H1 (cell line): ENCODE results near the gene BTBD7. TPM values are rescaled to one million over a fixed set of nuclear protein-coding genes. Genes with fewer than 3 reads are reported as not detected.

Source experiments
- CTCF ChIA-PET: fragments of 300-600 bp; sonication (Branson Sonifier 250); formaldehyde crosslinking; loops from one replicate; lab custom pipeline; 2021; ENCODE audit not compliant: partially characterized antibody; lab: Charles Lee
- POLR2A ChIA-PET: fragments of 300-600 bp; sonication (Branson Sonifier 250); formaldehyde crosslinking; loops from one replicate; lab custom pipeline; 2021; ENCODE audit warnings: inconsistent platforms; ENCODE audit not compliant: partially characterized antibody; lab: Charles Lee
- DNase-seq, 2 experiments: peaks; one replicate each; pipeline versions ENCODE4 v3.0.0 to v3.0.0-alpha.2; 2010 to 2022; ENCODE audit warnings: low spot score in 2 of 2, low read depth in 1 of 2, mixed read lengths in 1 of 2
- FAIRE-seq: peaks from 2 replicates; lab custom pipeline; 2011; peaks lifted over from hg19 to GRCh38; lab: Jason Lieb, UNC
- H2AFZ ChIP-seq: 2 replicates; pipeline ENCODE4 v1.8.1; 2012; ENCODE audit warnings: low read length, inconsistent platforms
- H2AK5ac ChIP-seq: 2 replicates; pipeline ENCODE4 v1.6.1; 2013; ENCODE audit warnings: low read depth, low read length
- H2BK120ac ChIP-seq: replicated peaks from 2 replicates; pipeline ENCODE3; 2013; ENCODE audit warnings: low read depth, low read length, inconsistent platforms
- H2BK12ac ChIP-seq: 2 replicates; pipeline ENCODE4 v1.6.1; 2013; ENCODE audit warnings: low read depth, low read length
- H2BK15ac ChIP-seq: 2 replicates; pipeline ENCODE4 v1.6.1; 2013; ENCODE audit warnings: low read length
- H2BK20ac ChIP-seq: 2 replicates; pipeline ENCODE4 v1.6.1; 2013; ENCODE audit warnings: low read length
- H2BK5ac ChIP-seq: 2 replicates; pipeline ENCODE4 v1.6.1; 2013; ENCODE audit warnings: low read depth, low read length
- H3K14ac ChIP-seq: 2 replicates; pipeline ENCODE4 v1.6.1; 2013; ENCODE audit warnings: inconsistent platforms; ENCODE audit not compliant: insufficient read length
- H3K18ac ChIP-seq: 2 replicates; pipeline ENCODE4 v1.6.1; 2013; ENCODE audit warnings: low read length; ENCODE audit errors: extremely low read depth
- H3K23ac ChIP-seq: 2 replicates; pipeline ENCODE4 v1.6.1; 2013; ENCODE audit warnings: inconsistent platforms; ENCODE audit not compliant: insufficient read length
- H3K23me2 ChIP-seq: 2 replicates; pipeline ENCODE4 v1.6.1; 2013; ENCODE audit warnings: low read depth, low read length
- H3K27ac ChIP-seq: 2 replicates; pipeline ENCODE4 v1.6.1; 2011; ENCODE audit warnings: low read depth, low read length, inconsistent platforms
- H3K27me3 ChIP-seq, 4 experiments: replicated peaks in 1 of 4; 1 replicate in 1 of 4; 2 replicates in 3 of 4; pipeline versions ENCODE4 v1.6.1 to v1.8.1; 2011 to 2013; ENCODE audit warnings: low read length in 3 of 4, mild to moderate bottlenecking in 3 of 4, inconsistent platforms in 2 of 4, mixed read lengths in 2 of 4, moderate library complexity in 1 of 4; ENCODE audit not compliant: control insufficient read depth in 3 of 4, insufficient read depth in 3 of 4; ENCODE audit errors: extremely low read depth in 1 of 4
- H3K36me3 ChIP-seq, 4 experiments: 2 replicates each; pipeline versions ENCODE4 v1.6.1 to v1.8.1; 2011 to 2013; ENCODE audit warnings: mild to moderate bottlenecking in 4 of 4, low read length in 3 of 4, moderate library complexity in 2 of 4, control low read depth in 1 of 4, inconsistent platforms in 1 of 4; ENCODE audit not compliant: insufficient read depth in 4 of 4, control insufficient read depth in 2 of 4
- H3K4ac ChIP-seq: replicated peaks from 2 replicates; pipeline ENCODE3; 2013; ENCODE audit warnings: low read length, low read depth, mixed read lengths, inconsistent platforms; ENCODE audit not compliant: insufficient read length
- H3K4me1 ChIP-seq, 4 experiments: replicated peaks in 1 of 4; 1 replicate in 1 of 4; 2 replicates in 3 of 4; pipeline versions ENCODE4 v1.6.1 to v1.8.1; 2011 to 2013; ENCODE audit warnings: low read length in 3 of 4, inconsistent platforms in 2 of 4, mixed read lengths in 1 of 4; ENCODE audit not compliant: insufficient read depth in 4 of 4, control insufficient read depth in 3 of 4
- H3K4me2 ChIP-seq, 2 experiments: 2 replicates each; pipeline versions ENCODE4 v1.6.1 to v1.8.1; 2011 to 2013; ENCODE audit warnings: low read depth in 2 of 2, low read length in 2 of 2, control low read depth in 1 of 2, inconsistent platforms in 1 of 2, mild to moderate bottlenecking in 1 of 2; ENCODE audit not compliant: insufficient read depth in 1 of 2
- H3K4me3 ChIP-seq, 4 experiments: fragments of 200-600, 300-600 bp in 1 of 4; sonication (generic), shearing (Covaris generic), sonication (Bioruptor Twin) in 1 of 4; 2 replicates each; pipeline versions ENCODE4 v1.5.1 to v1.8.1; 2011 to 2016; ENCODE audit warnings: low read length in 4 of 4, low read depth in 3 of 4, control low read depth in 2 of 4, inconsistent platforms in 2 of 4, mild to moderate bottlenecking in 2 of 4, mixed read lengths in 1 of 4, moderate library complexity in 1 of 4; ENCODE audit not compliant: insufficient read depth in 2 of 4; ENCODE audit errors: extremely low read depth in 1 of 4
- H3K56ac ChIP-seq: replicated peaks from 2 replicates; pipeline ENCODE3; 2013; ENCODE audit warnings: low read depth, mild to moderate bottlenecking, mixed read lengths, low read length, inconsistent platforms; ENCODE audit not compliant: insufficient read length
- H3K79me1 ChIP-seq: 2 replicates; pipeline ENCODE4 v1.6.1; 2013; ENCODE audit warnings: low read depth, low read length, control low read depth
- H3K79me2 ChIP-seq, 2 experiments: 2 replicates each; pipeline versions ENCODE4 v1.6.1 to v1.8.1; 2012 to 2013; ENCODE audit warnings: low read length in 2 of 2, mild to moderate bottlenecking in 2 of 2, inconsistent platforms in 1 of 2; ENCODE audit not compliant: insufficient read depth in 2 of 2, control insufficient read depth in 1 of 2
- H3K9ac ChIP-seq, 4 experiments: replicated peaks in 1 of 4; 1 replicate in 1 of 4; 2 replicates in 3 of 4; pipeline versions ENCODE4 v1.6.1 to v1.8.1; 2011 to 2013; ENCODE audit warnings: low read depth in 3 of 4, low read length in 3 of 4, control low read depth in 2 of 4, mild to moderate bottlenecking in 2 of 4, moderate library complexity in 2 of 4, inconsistent platforms in 1 of 4; ENCODE audit errors: extremely low read depth in 1 of 4
- H3K9me3 ChIP-seq, 2 experiments: 2 replicates each; pipeline versions ENCODE4 v1.6.1 to v1.8.1; 2012 to 2013; ENCODE audit warnings: mild to moderate bottlenecking in 2 of 2, moderate library complexity in 2 of 2, control low read depth in 1 of 2, inconsistent platforms in 1 of 2, low read depth in 1 of 2, low read length in 1 of 2, mixed read lengths in 1 of 2; ENCODE audit not compliant: insufficient read depth in 2 of 2
- H4K20me1 ChIP-seq, 2 experiments: replicated peaks in 1 of 2; 2 replicates each; pipeline versions ENCODE3 to v1.8.1; 2011 to 2013; ENCODE audit warnings: inconsistent platforms in 2 of 2, low read length in 2 of 2, mild to moderate bottlenecking in 1 of 2; ENCODE audit not compliant: insufficient read depth in 2 of 2, control insufficient read depth in 1 of 2
- H4K5ac ChIP-seq: 2 replicates; pipeline ENCODE4 v1.6.1; 2013; ENCODE audit warnings: low read length, low read depth, mixed read lengths, inconsistent platforms; ENCODE audit not compliant: insufficient read length
- H4K8ac ChIP-seq: 2 replicates; pipeline ENCODE4 v1.8.0; 2013; ENCODE audit warnings: mild to moderate bottlenecking, moderate library complexity, low read length, inconsistent platforms; ENCODE audit not compliant: insufficient read depth; ENCODE audit errors: extremely low read depth
- H4K91ac ChIP-seq: replicated peaks from 2 replicates; pipeline ENCODE3; 2013; ENCODE audit warnings: low read length, mixed read lengths, inconsistent platforms; ENCODE audit not compliant: insufficient read length
- BACH1 ChIP-seq: IDR thresholded peaks from 2 replicates; pipeline ENCODE4 v1.6.1; 2012; ENCODE audit warnings: low read length, improper control_type of control experiment
- WGBS, 2 experiments: shearing (Covaris generic) in 1 of 2; methylation state at CpG; one replicate each; pipeline versions ENCODE4 v1.1.6 to v1.1.7; 2013 to 2015; ENCODE audit warnings: low lambda C conversion rate in 2 of 2, mixed read lengths in 2 of 2, inconsistent platforms in 1 of 2, low coverage in 1 of 2, missing lambda C conversion rate in 1 of 2; ENCODE audit not compliant: insufficient replicate concordance in 2 of 2, insufficient coverage in 1 of 2, insufficient read length in 1 of 2; ENCODE audit errors: extremely low coverage in 1 of 2, missing lambda C conversion rate in 1 of 2; 5-methylcytosine and 5-hydroxymethylcytosine counted together
- polyA plus RNA-seq, 7 experiments: library from polyadenylated mRNA; depleted of rRNA in 3 of 7; stranded (reverse) in 5 of 7; unstranded in 2 of 7; fragments of >200 nt in 5 of 7; fragments of 200-250 nt in 2 of 7; gene quantifications; 1 replicate in 5 of 7; 2 replicates in 1 of 7; 4 replicates in 1 of 7; pipeline versions ENCODE4 v1.2.1 to v1.2.3, GENCODE V29; 2011 to 2013; ENCODE audit warnings: missing spikeins in 2 of 7, mixed read lengths in 2 of 7
- total RNA-seq: library from RNA; stranded (reverse); fragmentation: NEBNext Ultra II Directional; extraction: Animal tissue kit (Norgen Biotek cat#: 25700); gene quantifications from 2 replicates; pipeline ENCODE4 v1.2.1, GENCODE V29; 2021

Gene BTBD7
- total and polyA plus RNA-seq, 2 of the 8 experiments (the other 6 are each of a cell fraction or from before 2014, with no cell fraction given) = 12.1 to 46.1 TPM

GRCh38 chr14:93269341-93270068 is 63.3 kb downstream of the BTBD7 start:
- WGBS, 2 experiments = 91% methylated on average over 10 of the region's 10 CpGs; no CpG with 5 or more reads in 1 of the 2 experiments
- Histone ChIP-seq H3K4ac (no peak overlapping the region), H3K4me1 (no peaks in the 10 kb centered on the region), H3K56ac (no peak overlapping the region), H3K9me3 (no peaks in the 10 kb centered on the region), H2BK12ac (no peak overlapping the region), H2BK20ac (no peak overlapping the region), H2BK120ac (no peak overlapping the region), H4K5ac (no peak overlapping the region), H2BK5ac (no peak overlapping the region), H3K23ac (no peak overlapping the region), H4K8ac (no peak overlapping the region), H2AFZ (no peak overlapping the region), H3K23me2 (no peaks in the 10 kb centered on the region; the same call in 1 of the 2 replicates), H3K79me1 (peaks cover 3% of the 10 kb centered on the region; the same call in 1 of the 2 replicates), H3K79me2 (peaks cover 0 to 3% of the 10 kb centered on the region in 2 experiments; a peak in 2 of 4 replicates), H3K14ac (no peak overlapping the region), H4K20me1 (peaks cover 0 to 2% of the 10 kb centered on the region in 2 experiments), H2BK15ac (no peak overlapping the region), H2AK5ac (no peak overlapping the region), H3K36me3 (no peaks in the 10 kb centered on the region; a peak in 1 of 8 replicates), H3K9ac (no peak overlapping the region), H3K18ac (no peak overlapping the region), H4K91ac (no peak overlapping the region), H3K27me3 (no peaks in the 10 kb centered on the region), H3K27ac (no peak overlapping the region), H3K4me3 (no peak overlapping the region), H3K4me2 (no peak overlapping the region)
- POLR2A ChIA-PET = interaction anchor here (0.6 to 1.1 kb wide), 2 partner anchors 29 to 33 kb away, joined by 3 to 5 read pairs; no protein-coding TSS in a partner anchor
- TF ChIP-seq BACH1 = no peak
- no peak for FAIRE-seq
- CTCF ChIA-PET = interaction anchor here (1.9 kb wide), 1 partner anchor 10 kb away, joined by 5 read pairs; no protein-coding TSS in a partner anchor
- no peak for DNase-seq
